Cerebellar cortex (tissue), 1 donor: Measurements from ENCODE around the gene PLPPR3.
A peak's percentile ranks its signal among the peaks of the same experiment; 100 is the strongest.

ENCODE experiments used
- DNase-seq: peaks from one replicate; pipeline ENCODE4 v3.0.0-alpha.2; 2015; ENCODE audit warnings: low spot score

The PLPPR3 gene

DNA sequence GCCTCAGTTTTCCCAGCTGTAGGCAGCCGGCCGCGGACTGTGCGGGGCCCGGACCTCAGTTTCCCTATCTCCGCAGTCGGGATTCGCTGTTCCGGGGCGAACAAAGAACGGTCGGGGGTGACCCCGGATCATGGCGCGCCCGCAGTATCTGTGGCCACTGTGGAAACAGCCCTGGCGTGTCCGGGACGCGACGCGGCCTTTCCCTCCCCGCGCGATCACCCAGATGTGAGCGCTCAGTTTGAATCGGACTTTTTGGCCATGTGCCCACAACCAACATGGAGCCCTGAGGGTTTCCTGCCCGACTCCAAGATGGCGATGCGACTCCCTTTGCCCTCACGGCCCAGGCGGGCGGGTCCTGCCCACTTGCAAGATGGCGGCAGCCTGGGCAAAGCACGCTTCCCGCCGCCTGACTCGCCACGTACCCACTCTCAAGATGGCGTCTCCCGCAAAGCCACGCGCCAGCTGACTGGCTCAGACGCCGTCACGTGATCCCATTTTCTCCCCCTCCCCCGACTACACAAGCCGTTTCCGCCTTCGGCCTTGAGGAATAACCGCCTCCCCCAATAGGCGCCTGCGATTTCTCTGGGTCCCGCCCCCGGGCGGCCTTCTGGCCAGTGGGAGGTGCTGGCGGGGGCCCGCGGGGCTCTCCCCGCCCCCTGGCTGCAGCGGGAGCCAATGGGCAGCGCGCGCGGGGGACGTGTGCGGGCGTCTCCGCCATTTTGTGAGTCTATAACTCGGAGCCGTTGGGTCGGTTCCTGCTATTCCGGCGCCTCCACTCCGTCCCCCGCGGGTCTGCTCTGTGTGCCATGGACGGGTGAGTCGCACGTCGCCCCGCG lies 24.8 kb downstream of the PLPPR3 start, which contains the start of gene PTBP1:
PTBP1 (plus strand) TSS at position 761 of the 836 bp plus-strand sequence; CDS start at position 807, 46 bp downstream.
- peak; percentile 100 for DNase-seq

DNA sequence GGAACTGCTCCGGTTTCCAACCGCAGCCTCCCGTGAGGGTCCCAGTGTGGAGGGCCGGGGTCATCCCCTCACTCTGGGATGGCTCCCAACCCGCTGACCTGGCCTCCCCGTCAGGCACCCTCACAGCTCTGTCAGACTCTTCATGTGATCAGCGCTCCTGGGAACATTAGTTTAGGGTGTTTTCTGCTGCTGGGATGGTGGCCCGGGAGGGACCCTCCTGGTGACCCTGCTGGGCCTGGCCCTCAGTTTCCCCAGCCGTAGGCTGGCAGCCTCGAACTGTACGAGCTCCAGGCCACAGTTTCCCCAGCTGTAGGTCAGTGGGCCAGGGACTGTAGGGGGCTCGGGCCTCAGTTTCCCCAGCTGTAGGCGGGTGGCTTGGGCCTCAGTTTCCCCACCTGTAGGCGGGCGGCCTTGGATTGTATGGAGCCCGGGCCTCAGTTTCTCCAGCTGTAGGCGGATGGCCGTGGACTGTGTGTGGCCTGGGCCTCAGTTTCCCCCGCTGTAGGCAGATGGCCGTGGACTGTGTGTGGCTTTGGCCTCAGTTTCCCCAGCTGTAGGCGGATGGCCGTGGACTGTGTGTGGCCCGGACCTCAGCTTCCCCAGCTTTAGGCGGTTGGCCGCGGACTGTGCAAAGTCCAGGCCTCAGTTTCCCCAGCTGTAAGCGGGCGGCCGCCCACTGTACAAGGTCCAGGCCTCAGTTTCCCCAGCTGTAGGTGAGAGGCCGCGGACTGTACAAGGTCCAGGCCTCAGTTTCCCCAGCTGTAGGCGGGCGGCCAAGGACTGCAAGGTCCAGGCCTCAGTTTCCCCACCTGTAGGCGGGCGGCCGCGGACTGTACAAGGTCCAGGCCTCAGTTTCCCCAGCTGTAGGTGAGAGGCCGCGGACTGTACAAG lies 25.8 kb downstream of the PLPPR3 start:
- no peak for DNase-seq

GRCh38 chr19:795073-795611 lies 26.6 kb downstream of the PLPPR3 start:
- DNase-seq: no peak

DNA sequence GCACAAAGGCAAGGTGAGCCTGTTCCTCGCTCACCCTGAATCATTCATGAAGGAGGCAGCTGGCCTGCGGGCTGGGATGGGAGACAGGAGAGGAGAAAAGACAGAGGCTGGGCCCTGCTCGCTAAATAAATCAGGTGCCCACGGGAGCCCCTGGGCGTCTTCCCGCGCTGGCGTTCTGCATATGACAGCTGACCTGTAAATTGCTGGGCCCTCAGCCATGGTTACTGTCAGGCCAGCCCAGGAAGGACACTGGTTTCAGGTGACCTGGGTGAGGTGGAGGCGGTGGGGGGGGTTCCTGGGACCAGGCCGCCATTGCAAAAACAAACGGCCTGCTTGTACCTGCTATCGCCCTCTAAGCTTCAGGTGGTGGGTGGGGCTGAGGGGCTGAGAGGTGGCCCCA lies 27.9 kb downstream of the PLPPR3 start:
- DNase-seq: no peak

DNA sequence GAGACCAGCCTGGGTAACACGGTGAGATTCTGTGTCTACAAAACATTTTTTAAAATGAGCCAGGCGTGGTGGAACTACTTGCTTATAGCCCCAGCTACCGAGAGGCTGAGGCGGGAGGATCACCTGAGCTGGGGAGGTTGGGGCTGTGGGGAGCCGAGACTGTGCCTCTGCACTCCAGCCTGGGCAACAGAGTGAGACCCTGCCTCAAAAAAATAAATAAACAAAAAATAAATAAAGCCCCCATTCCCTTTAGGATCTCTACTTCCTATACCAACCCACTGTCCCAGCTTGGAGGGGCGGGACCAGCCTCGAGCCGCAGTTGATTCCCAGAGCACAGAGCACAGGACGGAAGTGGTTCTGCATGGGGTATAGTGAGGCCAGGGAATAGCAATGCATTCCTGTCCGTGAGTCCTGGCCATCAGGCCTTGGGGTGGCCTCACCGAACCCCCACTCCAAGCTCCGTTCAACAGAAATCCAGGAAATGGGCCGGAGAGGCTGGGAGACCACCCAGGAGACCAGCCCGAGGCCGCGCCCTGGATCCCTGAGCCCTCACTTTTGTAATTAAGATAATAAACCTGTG lies 29.4 kb downstream of the PLPPR3 start:
- no peak for DNase-seq

- DNase-seq: no peak
Observed at GRCh38 chr19:791567-792305, 30.0 kb downstream of the PLPPR3 start.

DNA sequence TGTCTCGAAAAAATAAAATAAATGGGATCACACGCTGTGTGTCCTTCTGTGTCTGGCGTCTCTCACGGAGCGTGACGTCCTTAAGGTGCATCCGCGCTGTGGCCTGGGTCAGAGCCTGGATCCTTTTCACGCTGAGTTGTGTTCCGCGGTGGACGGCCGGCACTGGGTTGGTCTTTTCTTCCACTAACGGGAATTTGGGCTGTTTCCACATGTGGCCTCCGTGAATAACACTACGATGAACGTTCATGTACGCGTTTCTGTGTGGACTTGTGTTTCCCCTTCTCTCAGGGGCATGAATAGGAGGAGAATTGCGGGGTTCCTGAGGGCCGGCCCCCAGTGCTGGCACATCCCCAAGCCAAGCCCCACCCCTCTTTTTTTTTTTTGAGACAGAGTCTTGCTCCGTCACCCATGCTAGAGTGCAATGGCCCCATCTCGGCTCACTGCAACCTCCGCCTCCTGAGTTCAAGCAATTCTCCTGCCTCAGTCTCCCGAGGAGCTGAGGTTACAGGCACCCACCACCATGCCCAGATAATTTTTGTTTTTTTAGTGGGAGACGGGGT lies 30.7 kb downstream of the PLPPR3 start:
- DNase-seq: no peak

DNA sequence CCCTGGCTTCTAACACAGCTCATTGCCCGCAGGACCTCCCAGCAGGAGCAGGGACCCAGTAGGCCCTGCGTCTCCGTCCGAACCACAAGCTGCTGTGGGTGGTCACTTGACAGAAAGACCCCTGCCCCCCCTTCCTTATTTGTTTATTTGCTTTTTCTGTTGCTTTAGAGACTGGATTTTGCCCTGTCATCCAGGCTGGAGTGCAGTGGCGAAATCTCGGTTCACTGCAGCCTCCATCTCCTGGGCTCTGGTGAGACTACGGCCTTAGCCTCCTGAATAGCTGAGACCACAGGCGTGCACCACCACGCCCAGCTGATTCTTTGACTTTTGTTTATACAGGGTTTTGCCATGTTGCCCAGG lies 32.1 kb downstream of the PLPPR3 start:
- no peak for DNase-seq

- peak; percentile 50 for DNase-seq
Observed at GRCh38 chr19:788983-789700, 32.6 kb downstream of the PLPPR3 start.

DNA sequence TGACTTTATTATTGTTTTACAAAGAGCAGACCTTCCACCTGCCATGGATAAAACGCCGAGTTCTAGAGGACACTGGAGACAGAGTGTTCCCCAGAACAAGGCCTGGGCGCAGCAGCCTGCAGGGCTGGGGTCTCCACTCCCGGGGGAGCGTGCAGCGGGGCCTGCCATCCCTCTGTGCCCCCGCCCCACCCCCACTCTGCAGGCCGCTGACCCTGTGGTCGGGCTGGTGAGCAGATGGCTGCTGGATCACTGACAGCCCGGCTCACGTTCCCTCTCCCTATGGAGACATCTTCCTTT lies 33.1 kb downstream of the PLPPR3 start:
- DNase-seq: no peak

DNA sequence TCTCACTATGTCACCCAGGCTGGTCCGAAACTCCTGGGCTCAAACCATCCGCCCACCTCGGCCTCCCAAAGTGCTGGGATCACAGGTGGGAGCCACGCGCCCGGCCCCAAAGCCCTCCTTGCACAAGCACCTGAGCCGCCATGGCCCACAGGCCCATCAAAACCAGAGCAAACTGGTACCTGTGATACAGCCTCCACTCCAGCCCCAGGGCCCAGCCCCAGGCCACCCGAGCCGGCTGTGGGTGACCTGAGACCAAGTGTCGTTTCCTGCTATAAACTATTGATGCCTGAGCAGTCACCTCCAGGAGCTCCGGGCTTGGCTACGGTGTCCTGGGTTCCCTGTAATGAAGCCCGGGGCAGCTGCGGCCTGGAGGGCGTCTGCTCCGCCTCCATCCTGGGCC lies 34.2 kb downstream of the PLPPR3 start:
- DNase-seq: no peak

GRCh38 chr19:784541-784940 lies 37.2 kb downstream of the PLPPR3 start:
- DNase-seq: no peak

- DNase-seq: no peak
Observed at GRCh38 chr19:782878-783668, 38.7 kb downstream of the PLPPR3 start.

DNA sequence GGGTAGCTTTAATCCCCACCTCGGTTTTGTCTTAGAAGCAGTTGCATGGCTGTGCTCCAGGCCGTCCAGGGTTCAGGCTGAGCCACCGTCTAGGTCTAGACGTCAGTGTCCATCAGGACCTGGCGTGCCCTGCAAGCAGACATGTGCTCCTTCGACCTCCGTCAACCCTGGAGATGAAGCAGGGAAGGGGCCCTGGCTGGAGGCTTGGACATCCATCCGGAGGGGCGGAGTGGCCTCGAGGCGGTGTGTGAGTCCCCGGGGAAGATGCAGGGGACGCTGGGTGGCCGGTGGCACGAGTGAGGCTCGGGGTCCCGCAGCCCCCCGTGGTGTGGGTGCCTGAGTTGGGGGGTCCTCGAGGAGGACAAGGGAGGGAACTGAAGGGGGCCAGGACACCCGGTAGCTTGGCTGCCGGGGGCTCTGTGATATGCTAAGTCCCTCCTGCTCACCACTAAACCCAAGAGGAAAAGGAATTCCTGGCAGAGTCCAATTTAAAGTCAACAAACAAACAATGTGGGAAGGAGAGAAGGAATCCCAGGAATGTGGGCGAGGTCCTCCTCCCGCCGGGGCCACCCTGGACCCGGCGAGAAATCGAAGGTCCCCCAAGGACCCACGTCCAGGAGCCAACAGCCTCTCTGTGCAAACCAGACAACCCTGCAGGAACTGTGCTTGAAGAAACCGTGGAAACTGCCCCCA lies 39.4 kb downstream of the PLPPR3 start:
- DNase-seq: peak; percentile 58

- no peak for DNase-seq
Observed at GRCh38 chr19:781800-782184, 40.0 kb downstream of the PLPPR3 start.

GRCh38 chr19:780935-781334 lies 40.8 kb downstream of the PLPPR3 start:
- no peak for DNase-seq

GRCh38 chr19:778910-779653 lies 42.7 kb downstream of the PLPPR3 start:
- DNase-seq: peak; percentile 57

DNA sequence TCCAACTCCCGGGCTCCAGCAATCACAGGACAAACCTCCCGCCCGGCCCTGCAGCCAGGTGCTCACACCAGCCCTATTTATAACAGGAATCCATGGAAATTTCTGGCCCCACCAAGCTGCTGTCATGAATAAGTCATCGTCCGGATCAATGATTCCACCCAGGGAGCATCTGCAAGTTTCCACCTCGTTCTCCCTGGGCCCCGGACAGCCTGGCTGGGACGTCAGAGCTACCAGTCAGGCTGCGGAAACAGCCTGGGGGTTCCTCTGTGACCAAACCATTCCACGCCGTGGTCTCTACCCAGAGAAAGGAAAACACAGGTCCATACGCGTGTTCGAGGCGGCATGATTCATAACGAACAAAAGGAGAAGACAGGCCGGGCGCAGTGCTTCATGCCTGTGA lies 45.2 kb downstream of the PLPPR3 start:
- DNase-seq: no peak
